ENCODE data around the gene MCCD1. TPM values are rescaled to one million over a fixed set of nuclear protein-coding genes. Genes with fewer than 3 reads are reported as not detected.

MCCD1 gene
- total and polyA plus RNA-seq, 2 of the 13 experiments (the other 11 are each of a cell fraction or from before 2014, with no cell fraction given): 0.15 TPM; not detected in 1

DNA sequence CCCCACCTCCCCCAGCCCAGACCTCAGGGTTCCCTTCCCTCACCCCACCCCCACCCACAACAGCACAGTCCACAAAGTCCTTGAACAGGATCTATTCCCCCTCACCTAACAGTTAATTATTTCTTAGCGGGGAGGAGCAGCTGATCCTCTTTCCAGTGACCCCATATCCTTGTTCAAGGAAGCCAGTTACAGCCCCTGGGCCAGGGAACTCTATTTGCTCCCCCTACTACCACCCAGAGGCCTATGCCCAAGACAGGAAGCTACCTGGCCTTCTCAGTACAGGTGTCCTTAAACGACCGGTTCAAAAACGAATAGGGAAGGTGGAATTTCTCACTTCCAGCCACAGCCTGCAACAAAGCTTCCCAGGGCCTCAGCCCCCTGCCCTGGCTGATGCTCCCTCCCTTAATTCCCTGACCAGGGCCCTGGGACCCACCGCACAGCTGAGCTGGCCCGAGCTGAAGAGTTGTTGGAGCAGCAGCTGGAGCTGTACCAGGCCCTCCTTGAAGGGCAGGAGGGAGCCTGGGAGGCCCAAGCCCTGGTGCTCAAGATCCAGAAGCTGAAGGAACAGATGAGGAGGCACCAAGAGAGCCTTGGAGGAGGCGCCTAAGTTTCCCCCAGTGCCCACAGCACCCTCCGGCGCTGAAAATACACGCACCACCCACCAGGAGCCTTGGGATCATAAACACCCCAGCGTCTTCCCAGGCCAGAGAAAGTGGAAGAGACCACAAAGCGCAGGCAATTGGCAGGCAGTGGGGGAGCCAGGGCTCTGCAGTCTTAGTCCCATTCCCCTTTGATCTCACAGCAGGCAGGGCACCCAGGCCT is 778 bp downstream of the MCCD1 start (continued):
- TF ChIP-seq HMGXB4 (CRISPR knock-in tag; IDR thresholded peaks at IDR 0.05; ENCODE audit: borderline replicate concordance in 1 of 2, low read depth in 1 of 2): 0 out of 4 replicates have a peak, but pooled peaks of 1 of the 2 experiments have one; percentile 12
- TF ChIP-seq ZMYM2 (CRISPR knock-in tag; IDR thresholded peaks at IDR 0.05): no peak
- peak; percentile 82; the same call in 1 of the 2 replicates for TF ChIP-seq ZBTB7B (CRISPR knock-in tag; IDR thresholded peaks at IDR 0.05)
- TF ChIP-seq, protein P1, sequence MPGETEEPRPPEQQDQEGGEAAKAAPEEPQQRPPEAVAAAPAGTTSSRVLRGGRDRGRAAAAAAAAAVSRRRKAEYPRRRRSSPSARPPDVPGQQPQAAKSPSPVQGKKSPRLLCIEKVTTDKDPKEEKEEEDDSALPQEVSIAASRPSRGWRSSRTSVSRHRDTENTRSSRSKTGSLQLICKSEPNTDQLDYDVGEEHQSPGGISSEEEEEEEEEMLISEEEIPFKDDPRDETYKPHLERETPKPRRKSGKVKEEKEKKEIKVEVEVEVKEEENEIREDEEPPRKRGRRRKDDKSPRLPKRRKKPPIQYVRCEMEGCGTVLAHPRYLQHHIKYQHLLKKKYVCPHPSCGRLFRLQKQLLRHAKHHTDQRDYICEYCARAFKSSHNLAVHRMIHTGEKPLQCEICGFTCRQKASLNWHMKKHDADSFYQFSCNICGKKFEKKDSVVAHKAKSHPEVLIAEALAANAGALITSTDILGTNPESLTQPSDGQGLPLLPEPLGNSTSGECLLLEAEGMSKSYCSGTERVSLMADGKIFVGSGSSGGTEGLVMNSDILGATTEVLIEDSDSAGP (CRISPR knock-in tag; IDR thresholded peaks at IDR 0.05; ENCODE audit: borderline replicate concordance): peak; percentile 67; the same call in 1 of the 2 replicates
- no peak for TF ChIP-seq SIN3B (IDR thresholded peaks at IDR 0.05; ENCODE audit: low read length)
- no peak for TF ChIP-seq ZKSCAN1 (IDR thresholded peaks at IDR 0.05; ENCODE audit: low read length)
- 0 out of 2 replicates have a peak, but pooled peaks have one; percentile 47 for TF ChIP-seq TARDBP (CRISPR knock-in tag; IDR thresholded peaks at IDR 0.05)
- no peak for TF ChIP-seq ARID2 (CRISPR knock-in tag; IDR thresholded peaks at IDR 0.05; ENCODE audit: borderline replicate concordance)
- TF ChIP-seq JUND (CRISPR knock-in tag; IDR thresholded peaks at IDR 0.05): 0 out of 2 replicates have a peak, but pooled peaks have one; percentile 6
- no peak for TF ChIP-seq IRF1 (CRISPR knock-in tag; IDR thresholded peaks at IDR 0.05; ENCODE audit: low read depth)
- TF ChIP-seq PLSCR1 (CRISPR knock-in tag; IDR thresholded peaks at IDR 0.05; ENCODE audit: borderline replicate concordance): no peak
- no peak for TF ChIP-seq MYNN (CRISPR knock-in tag; IDR thresholded peaks at IDR 0.05; ENCODE audit: low read depth)
- no peak for TF ChIP-seq ZNF660 (CRISPR knock-in tag; IDR thresholded peaks at IDR 0.05; ENCODE audit: borderline replicate concordance, low read depth)
- no peak for TF ChIP-seq NR2F6 (IDR thresholded peaks at IDR 0.05)
- peak; percentile 33; the same call in 1 of the 2 replicates for TF ChIP-seq NR2F6 (CRISPR knock-in tag; IDR thresholded peaks at IDR 0.05)
- TF ChIP-seq CENPT (CRISPR knock-in tag; IDR thresholded peaks at IDR 0.05; ENCODE audit: low read depth): no peak
- TF ChIP-seq TRAFD1 (CRISPR knock-in tag; IDR thresholded peaks at IDR 0.05; ENCODE audit: borderline replicate concordance): no peak
- TF ChIP-seq POGK (CRISPR knock-in tag; conservative IDR thresholded peaks at IDR 0.05): 0 out of 2 replicates have a peak, but pooled peaks have one; percentile 40
- peak; percentile 74; the same call in 1 of the 2 replicates for TF ChIP-seq SRY (CRISPR knock-in tag; IDR thresholded peaks at IDR 0.05)

All from HepG2 (cell line).